HepG2 (cell line): Measurements from ENCODE around the gene NUDT21. TPM values are rescaled to one million over a fixed set of nuclear protein-coding genes. Genes with fewer than 3 reads are reported as not detected.
A peak's percentile ranks its signal among the peaks of the same experiment; 100 is the strongest.

Experiments used
- CREM ChIP-seq, 2 experiments: sonication (generic) in 1 of 2; formaldehyde crosslinking in 1 of 2; IDR thresholded peaks; 2 replicates each; pipeline versions ENCODE4 v1.4.0 to v1.6.1; 2016 to 2020; ENCODE audit warnings: antibody characterized with exemption in 1 of 2, mild to moderate bottlenecking in 1 of 2, missing genetic modification reagents in 1 of 2
- ELF3 ChIP-seq: IDR thresholded peaks from 2 replicates; pipeline ENCODE4 v1.6.1; 2016; ENCODE audit warnings: missing genetic modification reagents, missing compliant biosample characterization
- FOXK2 ChIP-seq: fragments of 450-650 bp; IDR thresholded peaks from 2 replicates; pipeline ENCODE4 v1.6.1; 2016
- FOXO4 ChIP-seq: sonication (generic); formaldehyde crosslinking; conservative IDR thresholded peaks from 2 replicates; pipeline ENCODE4 v1.8.1; 2023; ENCODE audit warnings: missing genetic modification reagents
- HDAC2 ChIP-seq: sonication (generic); formaldehyde crosslinking; IDR thresholded peaks from 2 replicates; pipeline ENCODE4 v1.4.0; 2020; ENCODE audit warnings: missing genetic modification reagents
- HIC2 ChIP-seq: sonication (generic); formaldehyde crosslinking; IDR thresholded peaks from 2 replicates; pipeline ENCODE4 v1.9.0; 2022; ENCODE audit warnings: low read depth, missing genetic modification reagents
- MAZ ChIP-seq, 2 experiments: sonication (generic) in 1 of 2; formaldehyde crosslinking in 1 of 2; IDR thresholded peaks; 2 replicates each; pipeline versions ENCODE4 v1.5.0 to v1.6.1; 2012 to 2020; ENCODE audit warnings: low read depth in 2 of 2, mild to moderate bottlenecking in 2 of 2, borderline replicate concordance in 1 of 2, improper control_type of control experiment in 1 of 2, low read length in 1 of 2, missing genetic modification reagents in 1 of 2, moderate library complexity in 1 of 2
- NFYC ChIP-seq: IDR thresholded peaks from 2 replicates; pipeline ENCODE4 v1.6.1; 2016; ENCODE audit warnings: missing genetic modification reagents, missing compliant biosample characterization
- PAXIP1 ChIP-seq: sonication (generic); formaldehyde crosslinking; conservative IDR thresholded peaks from 2 replicates; pipeline ENCODE4 v1.4.0; 2020; ENCODE audit warnings: mild to moderate bottlenecking, missing genetic modification reagents, moderate library complexity
- RBM22 ChIP-seq: fragments of 200-400 bp; formaldehyde crosslinking; optimal IDR thresholded peaks from 2 replicates; pipeline ENCODE3; 2017; ENCODE audit warnings: mild to moderate bottlenecking, low read length, moderate library complexity
- SP2 ChIP-seq: sonication (generic); formaldehyde crosslinking; IDR thresholded peaks from 2 replicates; pipeline ENCODE4 v1.5.1; 2020; ENCODE audit warnings: mild to moderate bottlenecking, missing genetic modification reagents
- ZBTB14 ChIP-seq: sonication (generic); formaldehyde crosslinking; IDR thresholded peaks from 2 replicates; pipeline ENCODE4 v1.4.0; 2020; ENCODE audit warnings: missing genetic modification reagents
- ZNF253 ChIP-seq: sonication (generic); formaldehyde crosslinking; IDR thresholded peaks from 2 replicates; pipeline ENCODE4 v1.8.0; 2022; ENCODE audit warnings: mild to moderate bottlenecking, missing genetic modification reagents, borderline replicate concordance
- ZNF432 ChIP-seq: sonication (generic); formaldehyde crosslinking; IDR thresholded peaks from 2 replicates; pipeline ENCODE4 v1.5.0; 2020; ENCODE audit warnings: missing genetic modification reagents, mild to moderate bottlenecking, borderline replicate concordance
- ZNF503 ChIP-seq: sonication (generic); formaldehyde crosslinking; IDR thresholded peaks from 2 replicates; pipeline ENCODE4 v1.4.0; 2020; ENCODE audit warnings: missing genetic modification reagents
- ZNF563 ChIP-seq: sonication (generic); formaldehyde crosslinking; IDR thresholded peaks from 2 replicates; pipeline ENCODE4 v1.8.0; 2022; ENCODE audit warnings: mild to moderate bottlenecking, moderate library complexity, missing genetic modification reagents
- ZNF678 ChIP-seq: sonication (generic); formaldehyde crosslinking; IDR thresholded peaks from 2 replicates; pipeline ENCODE4 v1.4.0; 2020; ENCODE audit warnings: mild to moderate bottlenecking, missing genetic modification reagents
- ZNF768 ChIP-seq: sonication (generic); formaldehyde crosslinking; IDR thresholded peaks from 2 replicates; pipeline ENCODE4 v1.4.0; 2020; ENCODE audit warnings: missing genetic modification reagents
- polyA plus RNA-seq, 8 experiments: library from polyadenylated mRNA; depleted of rRNA in 3 of 8; stranded (reverse) in 7 of 8; unstranded in 1 of 8; fragments of >200 nt; fragmentation: Illumina TruSeq in 4 of 8; extraction: Trizol in 4 of 8; gene quantifications; 2 replicates each; pipeline versions ENCODE4 v1.2.1 to v1.2.3, GENCODE V29; 2011 to 2016; ENCODE audit warnings: low read depth in 4 of 8, missing spikeins in 1 of 8, mixed read lengths in 1 of 8; ENCODE audit not compliant: insufficient read depth in 1 of 8
- total RNA-seq, 5 experiments: library from RNA; depleted of rRNA; stranded (reverse); fragments of >200 nt; fragmentation: Illumina TruSeq; extraction: Trizol; gene quantifications; 2 replicates each; pipeline ENCODE4 v1.2.3, GENCODE V29; 2016; ENCODE audit warnings: low read depth in 1 of 5

NUDT21 gene
- total and polyA plus RNA-seq, 2 of the 13 experiments (the other 11 are each of a cell fraction or from before 2014, with no cell fraction given) = 177 to 210 TPM

GRCh38 chr16:56423584-56424403, 27.3 kb downstream of the NUDT21 start (continued):
- TF ChIP-seq ZNF678 (CRISPR knock-in tag) (no peak), ZNF563 (CRISPR knock-in tag) (no peak), SP2 (CRISPR knock-in tag) (no peak), FOXO4 (CRISPR knock-in tag) (no peak), ZNF503 (CRISPR knock-in tag) (0 out of 2 replicates have a peak, but pooled peaks have one; percentile 25), FOXK2 (no peak; the same call in 1 of the 2 replicates), ZBTB14 (CRISPR knock-in tag) (no peak), MAZ (IDR thresholded peaks at IDR 0.05; ENCODE audit: borderline replicate concordance, low read depth, low read length) (no peak), MAZ (CRISPR knock-in tag; IDR thresholded peaks at IDR 0.05; ENCODE audit: low read depth) (0 out of 2 replicates have a peak, but pooled peaks have one; percentile 16), HDAC2 (CRISPR knock-in tag) (peak; percentile 10; the same call in 1 of the 2 replicates), PAXIP1 (CRISPR knock-in tag) (0 out of 2 replicates have a peak, but pooled peaks have one; percentile 14), HIC2 (CRISPR knock-in tag) (no peak), ELF3 (CRISPR knock-in tag) (peak; percentile 62), ZNF768 (CRISPR knock-in tag) (no peak), NFYC (CRISPR knock-in tag) (no peak), RBM22 (no peak), CREM (IDR thresholded peaks at IDR 0.05) (0 out of 2 replicates have a peak, but pooled peaks have one; percentile 9), CREM (CRISPR knock-in tag; IDR thresholded peaks at IDR 0.05) (no peak), ZNF432 (CRISPR knock-in tag) (no peak), ZNF253 (CRISPR knock-in tag) (no peak)
